PC-9 (cell line): ENCODE results near the gene PTGFRN. TPM values are rescaled to one million over a fixed set of nuclear protein-coding genes. Genes with fewer than 3 reads are reported as not detected.
"Not testable (repeated sequence)": the region's sequence is repeated elsewhere in the genome, so short reads cannot be mapped to it uniquely, and the experiment has no call there.

Experiments used
- Bru-seq: library from RNA; stranded (reverse); fragments of 400-500 nt; gene quantifications from one replicate; lab custom pipeline; 2021; lab: Mats Ljungman, UMichigan
- BruChase-seq, 2 experiments: library from RNA; stranded (reverse); fragments of 400-500 nt; gene quantifications; one replicate each; lab custom pipeline; 2021; lab: Mats Ljungman, UMichigan
- BruUV-seq: library from RNA; stranded (reverse); fragments of 400-500 nt; replicated peaks from 2 replicates; lab custom pipeline; 2021; lab: Mats Ljungman, UMichigan
- CTCF ChIA-PET: fragments of 300-600 bp; sonication (Branson Sonifier 250); formaldehyde crosslinking; loops from one replicate; lab custom pipeline; 2022; ENCODE audit warnings: antibody characterized with exemption; lab: Charles Lee
- POLR2A ChIA-PET: fragments of 300-600 bp; sonication (Branson Sonifier 250); formaldehyde crosslinking; loops from one replicate; lab custom pipeline; 2022; ENCODE audit warnings: antibody characterized with exemption; ENCODE audit not compliant: unreplicated experiment; lab: Charles Lee
- DNase-seq, 2 experiments: peaks; one replicate each; pipeline versions ENCODE4 v3.0.0 to v3.0.0-alpha.2; 2015 to 2022; ENCODE audit warnings: mixed read lengths in 1 of 2
- H2AFZ ChIP-seq: fragments of 200-600 bp; sonication (generic); 2 replicates; pipeline ENCODE4 v1.8.1; 2017; ENCODE audit warnings: antibody characterized with exemption
- H3F3A ChIP-seq: fragments of 200-600 bp; sonication (generic); 2 replicates; pipeline ENCODE4 v1.8.1; 2017; ENCODE audit warnings: antibody characterized with exemption, mild to moderate bottlenecking, low read depth; ENCODE audit not compliant: insufficient read depth
- H3K27ac ChIP-seq: fragments of 200-600 bp; sonication (generic); 2 replicates; pipeline ENCODE4 v1.6.1; 2016; ENCODE audit warnings: mixed run types
- H3K27me3 ChIP-seq: fragments of 200-600 bp; sonication (generic); 2 replicates; pipeline ENCODE4 v1.6.1; 2016; ENCODE audit warnings: low read depth, mixed run types; ENCODE audit not compliant: insufficient read depth
- H3K36me3 ChIP-seq: fragments of 200-600 bp; sonication (generic); 2 replicates; pipeline ENCODE4 v1.6.1; 2016; ENCODE audit warnings: low read depth, mixed run types
- H3K4me1 ChIP-seq: fragments of 200-600 bp; sonication (generic); replicated peaks from 2 replicates; pipeline ENCODE4 v1.6.1; 2016; ENCODE audit warnings: mixed run types; ENCODE audit not compliant: insufficient read depth
- H3K4me2 ChIP-seq: fragments of 200-600 bp; sonication (generic); 2 replicates; pipeline ENCODE4 v1.6.1; 2017; ENCODE audit warnings: mixed run types
- H3K4me3 ChIP-seq: fragments of 200-600 bp; sonication (generic); 2 replicates; pipeline ENCODE4 v1.6.1; 2016; ENCODE audit warnings: mixed run types
- H3K79me2 ChIP-seq: fragments of 200-600 bp; sonication (generic); 2 replicates; pipeline ENCODE4 v1.6.1; 2017; ENCODE audit warnings: low read depth, mixed run types
- H3K9me2 ChIP-seq: fragments of 200-600 bp; sonication (generic); 2 replicates; pipeline ENCODE4 v1.8.1; 2017; ENCODE audit warnings: mild to moderate bottlenecking; ENCODE audit not compliant: insufficient read depth
- H3K9me3 ChIP-seq: fragments of 200-600 bp; sonication (generic); 2 replicates; pipeline ENCODE4 v1.8.1; 2016; ENCODE audit warnings: low read depth; ENCODE audit not compliant: insufficient read depth
- H4K20me1 ChIP-seq: fragments of 200-600 bp; sonication (generic); 2 replicates; pipeline ENCODE4 v1.8.1; 2017; ENCODE audit not compliant: insufficient read depth
- CTCF ChIP-seq: fragments of 200-600 bp; sonication (generic); conservative IDR thresholded peaks from 2 replicates; pipeline ENCODE4 v1.6.1; 2017; ENCODE audit warnings: mixed run types, antibody characterized with exemption, mild to moderate bottlenecking, moderate library complexity
- EZH2 ChIP-seq: fragments of 200-600 bp; sonication (generic); IDR thresholded peaks from 2 replicates; pipeline ENCODE4 v1.8.0; 2017; ENCODE audit warnings: antibody characterized with exemption, low read depth
- intact Hi-C: fragments of 100-400 bp; cut with micrococcal nuclease; formaldehyde crosslinking; loops from one replicate; pipeline ENCODE4 v1.10.0; 2022; ENCODE audit not compliant: unreplicated experiment
- long read RNA-seq: library from polyadenylated mRNA; stranded (forward); transcript quantifications from one replicate; pipeline ENCODE4 v2.0.0, GENCODE V29; 2022
- total RNA-seq: library from RNA; stranded (reverse); gene quantifications from 2 replicates; pipeline ENCODE4 v1.2.3, GENCODE V29; 2021

Gene PTGFRN
- 83.7 and 87.3 TPM in 2 replicates for total RNA-seq
- Bru-seq, nascent RNA = percentile 77 among the genes with signal in this experiment
- percentile 71 among the genes with signal in this experiment for BruChase-seq, experiment 1, labeled RNA remaining after a 2-hour chase
- BruChase-seq, experiment 2, labeled RNA remaining after a 6-hour chase = percentile 83 among the genes with signal in this experiment
- long read RNA-seq, full-length matches to known transcripts = 9 of 26 reads
- long read RNA-seq, partial matches to known transcripts = 5 of 26 reads
- long read RNA-seq, other reads (novel, unspliced or antisense) = 12 of 26 reads

GRCh38 chr1:116909512-116910378, at the start of gene PTGFRN:
PTGFRN (plus strand) TSS chr1:116909916; CDS start chr1:116910204, 288 bp downstream.
- Histone ChIP-seq H4K20me1 (no peaks in the 10 kb centered on the region), H3K9me2 (no peaks in the 10 kb centered on the region), H3K9me3 (no peaks in the 10 kb centered on the region), H3K36me3 (no peaks in the 10 kb centered on the region), H2AFZ (peak within 1 kb of the TSS; percentile 93), H3K4me3 (peak within 1 kb of the TSS; percentile 77), H3F3A (peaks cover 18% of the 10 kb centered on the region), H3K27me3 (no peaks in the 10 kb centered on the region), H3K27ac (peak within 1 kb of the TSS; percentile 21), H3K79me2 (peaks cover 43% of the 10 kb centered on the region), H3K4me2 (peak within 1 kb of the TSS; percentile 97), H3K4me1 (peaks cover 56% of the 10 kb centered on the region)
- peak; percentile 53 to 68 for DNase-seq
- BruUV-seq = TSS peak; percentile 34
- intact Hi-C loops = loop anchor here (1.0 to 10.0 kb wide), 3 partner anchors 142 to 335 kb away; partner anchors contain the start of gene CD58
- ChIA-PET CTCF (no interaction called here), POLR2A (no interaction called here)
- TF ChIP-seq EZH2 = no peak
- no peak for TF ChIP-seq CTCF

GRCh38 chr1:116860167-116860566, 49.5 kb upstream of the PTGFRN start:
- H3K4me3 ChIP-seq, H2AFZ ChIP-seq, DNase-seq, BruUV-seq, intact Hi-C loops, POLR2A ChIA-PET, H3F3A ChIP-seq, H3K36me3 ChIP-seq, H3K9me3 ChIP-seq, H3K27me3 ChIP-seq, H3K9me2 ChIP-seq, H3K27ac ChIP-seq, H3K4me2 ChIP-seq, H4K20me1 ChIP-seq, H3K79me2 ChIP-seq: not testable (repeated sequence)
- peaks cover 25% of the 10 kb centered on the region for H3K4me1 ChIP-seq
- CTCF ChIA-PET = interaction anchor here (0.5 kb wide), 1 partner anchor 22 kb away, joined by 3 read pairs; no protein-coding TSS in a partner anchor

- Histone ChIP-seq H3K27me3 (no peaks in the 10 kb centered on the region), H3K9me3 (no peaks in the 10 kb centered on the region; the same call in 1 of the 2 replicates), H2AFZ (no peak overlapping the region), H3K4me2 (no peak overlapping the region), H3K79me2 (no peaks in the 10 kb centered on the region), H3K4me1 (peaks cover 16% of the 10 kb centered on the region), H3K9me2 (no peaks in the 10 kb centered on the region), H3K36me3 (no peaks in the 10 kb centered on the region), H3K4me3 (no peak overlapping the region), H3F3A (peaks cover 5% of the 10 kb centered on the region; the same call in 1 of the 2 replicates), H3K27ac (no peak overlapping the region), H4K20me1 (no peaks in the 10 kb centered on the region)
- DNase-seq = no peak
- CTCF ChIA-PET = no interaction called here
- BruUV-seq = no TSS peak
- intact Hi-C loops = no loop called here
- TF ChIP-seq EZH2 = no peak
- TF ChIP-seq CTCF = no peak
- POLR2A ChIA-PET = no interaction called here
Measured at GRCh38 chr1:116861137-116861536, 48.6 kb upstream of the PTGFRN start.

GRCh38 chr1:116863031-116863430, 46.7 kb upstream of the PTGFRN start:
- peaks cover 14% of the 10 kb centered on the region for H3K4me1 ChIP-seq
- H3K27me3 ChIP-seq, H3K79me2 ChIP-seq, H3K4me2 ChIP-seq, H2AFZ ChIP-seq, BruUV-seq, H4K20me1 ChIP-seq, H3K9me3 ChIP-seq, POLR2A ChIA-PET, H3K27ac ChIP-seq, H3F3A ChIP-seq, DNase-seq, intact Hi-C loops, H3K9me2 ChIP-seq, H3K4me3 ChIP-seq, H3K36me3 ChIP-seq, CTCF ChIA-PET: not testable (repeated sequence)

- H3F3A ChIP-seq, POLR2A ChIA-PET, CTCF ChIA-PET, BruUV-seq, H3K27ac ChIP-seq, H3K27me3 ChIP-seq, H3K9me2 ChIP-seq, intact Hi-C loops, H3K4me1 ChIP-seq, H3K4me2 ChIP-seq, H3K36me3 ChIP-seq, DNase-seq, H3K4me3 ChIP-seq, H2AFZ ChIP-seq, H3K79me2 ChIP-seq, H3K9me3 ChIP-seq, H4K20me1 ChIP-seq: not testable (repeated sequence)
Measured at GRCh38 chr1:116866478-116866877, 43.2 kb upstream of the PTGFRN start.
